Fibroblast of peridontal ligament (primary cell): Measurements from ENCODE around the gene UBL7.

Experiments used
- DNase-seq: peaks from one replicate; pipeline ENCODE4 v3.0.0-alpha.2; 2010; ENCODE audit errors: extremely low read depth

Gene UBL7

GRCh38 chr15:74408385-74408784 is 52.6 kb downstream of the UBL7 start:
- DNase-seq, result no peak

- DNase-seq, result peak; percentile 82
These were observed 53.8 kb downstream of the UBL7 start for GRCh38 chr15:74406992-74407705.

GRCh38 chr15:74406517-74406916 is 54.4 kb downstream of the UBL7 start:
- no peak for DNase-seq

GRCh38 chr15:74405823-74406222 is 55.1 kb downstream of the UBL7 start:
- no peak for DNase-seq

- DNase-seq, result no peak
These were observed 56.9 kb downstream of the UBL7 start for GRCh38 chr15:74403991-74404563.

DNA sequence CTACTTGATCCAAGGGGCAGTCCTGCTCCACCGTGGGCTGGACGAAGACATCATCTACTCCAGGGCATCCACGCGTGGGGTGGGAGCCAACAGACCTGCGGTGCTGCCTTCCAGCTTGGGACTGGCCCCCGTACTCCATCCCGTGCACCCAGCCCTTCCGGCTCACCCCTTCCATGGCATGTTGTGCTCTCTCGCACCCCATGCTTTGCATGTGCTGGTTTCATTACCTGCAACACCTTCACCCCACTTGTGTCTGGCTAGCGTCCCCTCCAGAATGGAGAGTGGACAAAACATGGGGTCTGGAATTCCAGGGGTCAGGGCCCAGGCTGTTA is 57.4 kb downstream of the UBL7 start:
- DNase-seq, result no peak

DNA sequence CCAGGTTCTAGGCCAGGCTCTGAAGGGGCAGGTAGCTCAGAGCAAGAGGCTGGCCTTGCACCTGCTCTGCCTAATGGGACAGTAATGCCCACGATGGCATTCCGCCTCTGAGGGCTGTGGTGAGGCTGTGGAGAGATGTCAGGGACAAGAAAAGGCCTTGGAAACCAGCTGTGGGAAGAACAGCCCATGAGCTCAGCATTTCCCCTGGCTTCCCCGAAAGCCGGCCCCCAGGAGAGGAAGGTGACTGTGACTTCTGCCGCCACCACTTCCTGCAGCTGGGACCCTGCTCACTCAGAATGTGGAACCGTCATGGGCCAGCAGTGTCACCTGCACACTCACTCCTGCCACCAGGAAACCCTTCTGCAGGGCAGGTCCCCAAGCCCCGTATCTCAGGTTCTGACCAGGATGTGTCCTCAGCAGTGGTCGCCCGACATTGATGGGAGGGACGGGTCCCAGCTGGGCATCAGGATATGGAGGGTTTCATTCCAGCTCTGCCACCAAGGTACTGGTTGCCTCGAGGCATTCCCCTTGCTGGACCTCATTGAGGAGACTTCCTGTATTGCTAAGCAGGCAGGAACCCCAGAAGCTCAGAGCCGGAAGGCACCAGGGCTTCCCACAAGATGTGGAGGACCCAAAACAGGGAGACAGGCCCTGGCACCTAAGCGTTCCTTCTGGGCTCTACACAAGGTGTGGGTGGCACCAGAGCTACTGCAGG is 57.9 kb downstream of the UBL7 start:
- no peak for DNase-seq

DNA sequence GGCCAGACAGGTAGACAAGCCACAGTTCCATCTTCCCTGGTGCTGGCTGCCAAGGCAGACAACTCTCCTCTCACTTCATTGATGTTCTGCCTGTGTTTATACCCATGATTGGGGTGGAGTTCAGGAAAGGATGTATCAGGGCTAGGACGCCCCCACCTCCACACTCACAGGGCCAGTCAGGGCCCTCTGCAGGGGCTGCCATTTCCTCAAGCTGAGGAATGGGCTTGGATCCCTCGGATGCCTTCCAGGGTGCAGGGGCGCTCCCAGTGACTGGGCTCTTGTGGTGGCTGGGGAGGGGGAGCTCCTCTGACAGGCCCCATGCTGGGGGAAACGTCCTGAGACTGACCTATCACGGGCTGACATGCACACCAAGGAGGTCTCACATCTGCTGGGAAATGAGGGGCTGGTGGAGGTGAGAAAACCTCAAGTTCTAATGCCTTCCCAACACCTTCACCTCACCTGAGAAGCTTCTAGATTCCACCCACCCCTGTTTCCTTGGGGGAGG is 58.6 kb downstream of the UBL7 start:
- no peak for DNase-seq

GRCh38 chr15:74400915-74401757 is 59.8 kb downstream of the UBL7 start:
- no peak for DNase-seq

DNA sequence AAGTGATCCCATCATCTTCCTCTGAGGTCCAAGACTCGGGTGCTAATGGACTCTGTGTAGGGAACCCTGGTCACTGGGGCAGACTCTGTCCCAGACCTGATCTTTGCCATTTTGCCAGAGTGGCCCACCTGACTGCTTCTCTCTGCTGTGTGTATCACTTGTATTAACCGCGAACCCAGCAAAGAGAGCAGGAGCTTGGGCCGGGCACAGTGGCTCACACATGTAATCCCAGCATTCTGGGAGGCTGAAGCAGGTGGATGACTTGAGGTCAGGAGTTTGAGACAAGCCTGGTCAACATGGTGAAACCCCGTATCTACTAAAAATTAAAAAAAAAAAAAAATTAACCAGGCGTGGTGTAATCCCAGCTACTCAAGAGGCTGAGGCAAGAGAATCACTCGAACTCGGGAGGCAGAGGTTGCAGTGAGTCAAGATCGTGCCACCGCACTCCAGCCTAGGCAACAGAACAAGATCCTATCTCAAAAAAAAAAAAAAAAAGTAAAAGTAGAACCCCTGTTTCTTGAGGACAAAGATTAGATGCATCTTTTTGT is 60.6 kb downstream of the UBL7 start:
- DNase-seq, result peak; percentile 23

- no peak for DNase-seq
These were observed 61.2 kb downstream of the UBL7 start for GRCh38 chr15:74399511-74400312.

GRCh38 chr15:74399100-74399499 is 61.9 kb downstream of the UBL7 start:
- no peak for DNase-seq

- DNase-seq, result no peak
These were observed 62.8 kb downstream of the UBL7 start for GRCh38 chr15:74398183-74398582.

- no peak for DNase-seq
These were observed 63.5 kb downstream of the UBL7 start for GRCh38 chr15:74397239-74398068.

DNA sequence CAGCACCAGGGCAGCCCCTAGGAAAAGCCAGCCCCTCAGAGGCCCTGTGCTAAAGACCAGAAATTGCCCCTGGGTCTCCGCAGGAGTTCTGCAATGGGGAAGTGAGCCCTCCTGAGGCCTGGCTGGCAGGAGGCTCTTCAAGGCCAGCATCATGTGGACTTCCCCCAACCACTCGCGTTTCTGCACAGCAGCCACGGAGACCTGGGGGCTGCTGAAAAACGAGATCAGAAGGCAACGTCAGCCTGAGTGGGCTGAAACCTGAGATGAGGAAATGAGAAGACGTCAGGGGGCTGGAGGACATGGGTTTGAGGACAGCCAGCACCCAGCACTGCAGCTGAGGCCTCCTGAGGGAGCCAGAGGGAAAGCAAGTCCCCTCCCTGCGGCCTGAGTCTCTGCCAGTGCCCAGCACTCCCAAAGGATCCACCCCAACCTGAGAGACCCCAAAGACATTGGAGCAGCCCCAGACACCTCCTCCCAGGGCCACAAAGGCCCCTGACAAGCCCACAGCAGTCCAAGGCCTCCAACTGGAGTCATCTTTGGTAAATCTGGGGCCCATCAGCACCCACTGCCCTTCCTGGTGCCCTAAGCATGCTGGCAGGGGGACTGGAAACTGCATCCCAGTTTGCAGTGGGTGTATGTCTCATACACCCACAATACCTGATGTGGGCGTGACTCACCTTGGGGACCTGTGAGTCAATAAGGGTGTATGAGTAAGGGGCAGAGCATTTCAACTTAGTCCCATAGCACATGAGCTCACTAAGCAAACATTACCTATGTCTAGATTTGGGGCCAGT is 64.3 kb downstream of the UBL7 start:
- DNase-seq, result no peak

DNA sequence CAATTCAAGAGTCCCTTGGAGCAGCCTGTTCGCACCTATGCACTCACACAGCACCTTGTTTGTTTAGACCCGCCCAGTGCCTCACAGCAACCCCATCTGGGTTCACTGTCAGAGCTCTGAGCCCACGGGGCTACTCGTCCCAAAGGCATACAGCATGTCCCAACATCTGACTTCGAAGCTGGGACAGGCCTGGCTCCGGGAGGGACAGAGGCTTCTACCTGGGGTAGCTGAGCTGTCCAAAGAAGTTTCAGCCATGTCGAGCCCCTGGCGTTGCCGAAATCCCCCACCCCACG is 64.9 kb downstream of the UBL7 start:
- no peak for DNase-seq
